Measurements from ENCODE around the gene EYS. TPM values are rescaled to one million over a fixed set of nuclear protein-coding genes. Genes with fewer than 3 reads are reported as not detected.

Gene EYS
- total and polyA plus RNA-seq, 5 donors from 2014 or later = 0.03 to 0.09 (median 0.05) TPM; not detected in 1

GRCh38 chr6:64141680-64142079 lies 1565.3 kb downstream of the EYS start:
- H3K4me3 ChIP-seq (ENCODE audit: low read depth, low read length) = no peak overlapping the region
- Mint-ChIP-seq H3K36me3 (no peaks in the 10 kb centered on the region), H3K27ac (no peak overlapping the region)

DNA sequence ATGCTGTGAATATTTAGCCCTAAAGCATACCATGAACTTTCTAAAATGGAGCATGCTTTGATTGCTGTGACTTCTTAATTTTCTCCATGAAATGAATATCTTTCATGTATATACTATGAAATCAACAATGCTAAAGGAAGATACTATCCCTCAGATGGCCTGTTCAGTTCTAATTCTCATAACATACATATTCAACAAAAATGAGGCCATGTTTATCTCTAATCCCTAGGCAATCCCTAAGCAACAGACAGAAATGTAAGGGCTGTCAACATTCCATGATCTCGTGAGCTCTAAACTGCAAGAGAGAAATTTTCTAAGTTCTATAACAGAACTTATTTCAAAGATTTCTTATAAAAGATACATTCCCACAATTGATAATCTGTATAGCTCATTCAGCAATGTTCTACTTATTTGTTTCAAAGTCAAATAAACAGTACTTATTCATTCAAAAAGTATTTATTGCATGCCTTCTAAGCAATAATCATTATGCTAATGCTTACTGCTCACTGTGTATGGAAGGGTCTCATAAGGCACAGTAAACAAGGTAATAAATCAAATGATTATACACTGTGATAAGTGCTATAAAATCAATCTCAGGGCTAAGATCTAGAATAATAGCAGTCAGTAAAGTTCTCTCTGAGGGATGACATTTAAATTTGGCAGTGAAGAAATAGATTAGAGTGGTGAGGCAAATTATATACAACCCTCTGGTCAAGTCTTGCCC lies 1578.6 kb downstream of the EYS start:
- H3K27me3 Mint-ChIP-seq = no peaks in the 10 kb centered on the region
- Histone ChIP-seq H3K27ac (ENCODE audit: insufficient read depth, low read length, poor library complexity, severe bottlenecking) (no peak overlapping the region), H3K4me1 (ENCODE audit: control insufficient read depth, insufficient read depth, low read length, poor library complexity, severe bottlenecking) (no peaks in the 10 kb centered on the region), H3K36me3 (ENCODE audit: control insufficient read depth, insufficient read depth, low read length) (no peaks in the 10 kb centered on the region), H3K9me3 (ENCODE audit: control insufficient read depth in 2 of 2, low read length in 2 of 2) (no peaks in the 10 kb centered on the region), H3K27me3 (ENCODE audit: control insufficient read depth, insufficient read depth, low read length) (no peaks in the 10 kb centered on the region), H3K4me3 (ENCODE audit: low read depth, low read length) (no peak overlapping the region)
- H3K36me3 Mint-ChIP-seq = no peaks in the 10 kb centered on the region
- ATAC-seq (ENCODE audit: low read depth in 2 of 2) (no peak), DNase-seq (no peak)
- no peaks in the 10 kb centered on the region for H3K4me1 Mint-ChIP-seq
- no peak overlapping the region for H3K4me3 Mint-ChIP-seq
- H3K9me3 Mint-ChIP-seq = peaks cover 3 to 14% (median 8%) of the 10 kb centered on the region in 7 donors
- no peak overlapping the region for H3K27ac Mint-ChIP-seq

More at GRCh38 chr6:64141680-64142079, 1565.3 kb downstream of the EYS start:
- Mint-ChIP-seq H3K4me3 (no peak overlapping the region), H3K9me3 (peaks cover 2 to 15% (median 8%) of the 10 kb centered on the region in 7 donors), H3K27me3 (no peaks in the 10 kb centered on the region), H3K4me1 (no peaks in the 10 kb centered on the region)
- H3K4me1 ChIP-seq (ENCODE audit: control insufficient read depth, insufficient read depth, low read length, poor library complexity, severe bottlenecking) = no peaks in the 10 kb centered on the region
- no peaks in the 10 kb centered on the region for H3K27me3 ChIP-seq (ENCODE audit: control insufficient read depth, insufficient read depth, low read length)
- ATAC-seq (ENCODE audit: low read depth in 2 of 2) (no peak), DNase-seq (no peak)
- no peaks in the 10 kb centered on the region for H3K36me3 ChIP-seq (ENCODE audit: control insufficient read depth, insufficient read depth, low read length)
- H3K9me3 ChIP-seq (ENCODE audit: control insufficient read depth in 2 of 2, low read length in 2 of 2) = no peaks in the 10 kb centered on the region
- H3K27ac ChIP-seq (ENCODE audit: insufficient read depth, low read length, poor library complexity, severe bottlenecking) = no peak overlapping the region

GRCh38 chr6:64123761-64124633 lies 1583.0 kb downstream of the EYS start:
- Mint-ChIP-seq H3K27me3 (no peaks in the 10 kb centered on the region), H3K36me3 (no peaks in the 10 kb centered on the region)
- ATAC-seq (ENCODE audit: low read depth in 2 of 2) = no peak

GRCh38 chr6:64122712-64123375 lies 1584.2 kb downstream of the EYS start:
- H3K36me3 Mint-ChIP-seq = no peaks in the 10 kb centered on the region
- no peaks in the 10 kb centered on the region for H3K9me3 ChIP-seq (ENCODE audit: control insufficient read depth in 2 of 2, low read length in 2 of 2)
- H3K4me3 Mint-ChIP-seq = no peak overlapping the region
- no peak overlapping the region for H3K27ac Mint-ChIP-seq
- no peaks in the 10 kb centered on the region for H3K27me3 Mint-ChIP-seq
- H3K4me1 ChIP-seq (ENCODE audit: control insufficient read depth, insufficient read depth, low read length, poor library complexity, severe bottlenecking) = no peaks in the 10 kb centered on the region
- no peak overlapping the region for H3K27ac ChIP-seq (ENCODE audit: insufficient read depth, low read length, poor library complexity, severe bottlenecking)
- no peak for ATAC-seq (ENCODE audit: low read depth in 2 of 2)
- no peaks in the 10 kb centered on the region for H3K27me3 ChIP-seq (ENCODE audit: control insufficient read depth, insufficient read depth, low read length)
- no peak for DNase-seq
- no peaks in the 10 kb centered on the region for H3K4me1 Mint-ChIP-seq
- H3K36me3 ChIP-seq (ENCODE audit: control insufficient read depth, insufficient read depth, low read length) = no peaks in the 10 kb centered on the region
- H3K9me3 Mint-ChIP-seq = peaks cover 0 to 8% (median 5%) of the 10 kb centered on the region in 7 donors
- H3K4me3 ChIP-seq (ENCODE audit: low read depth, low read length) = no peak overlapping the region

More at GRCh38 chr6:64123761-64124633, 1583.0 kb downstream of the EYS start:
- H3K27ac Mint-ChIP-seq = no peak overlapping the region
- no peak overlapping the region for H3K27ac ChIP-seq (ENCODE audit: insufficient read depth, low read length, poor library complexity, severe bottlenecking)
- no peaks in the 10 kb centered on the region for H3K4me1 ChIP-seq (ENCODE audit: control insufficient read depth, insufficient read depth, low read length, poor library complexity, severe bottlenecking)
- H3K4me3 ChIP-seq (ENCODE audit: low read depth, low read length) = no peak overlapping the region
- no peak overlapping the region for H3K4me3 Mint-ChIP-seq
- DNase-seq = no peak
- H3K36me3 ChIP-seq (ENCODE audit: control insufficient read depth, insufficient read depth, low read length) = no peaks in the 10 kb centered on the region
- H3K9me3 Mint-ChIP-seq = peaks cover 0 to 12% (median 5%) of the 10 kb centered on the region in 7 donors
- no peaks in the 10 kb centered on the region for H3K4me1 Mint-ChIP-seq
- no peaks in the 10 kb centered on the region for H3K27me3 ChIP-seq (ENCODE audit: control insufficient read depth, insufficient read depth, low read length)
- no peaks in the 10 kb centered on the region for H3K9me3 ChIP-seq (ENCODE audit: control insufficient read depth in 2 of 2, low read length in 2 of 2)

GRCh38 chr6:64121011-64121565 lies 1585.9 kb downstream of the EYS start:
- Histone ChIP-seq H3K36me3 (ENCODE audit: control insufficient read depth, insufficient read depth, low read length) (no peaks in the 10 kb centered on the region), H3K27me3 (ENCODE audit: control insufficient read depth, insufficient read depth, low read length) (no peaks in the 10 kb centered on the region), H3K27ac (ENCODE audit: insufficient read depth, low read length, poor library complexity, severe bottlenecking) (no peak overlapping the region), H3K4me1 (ENCODE audit: control insufficient read depth, insufficient read depth, low read length, poor library complexity, severe bottlenecking) (no peaks in the 10 kb centered on the region), H3K4me3 (ENCODE audit: low read depth, low read length) (no peak overlapping the region), H3K9me3 (ENCODE audit: control insufficient read depth in 2 of 2, low read length in 2 of 2) (no peaks in the 10 kb centered on the region)
- ATAC-seq (ENCODE audit: low read depth in 2 of 2) (no peak), DNase-seq (no peak)
- no peaks in the 10 kb centered on the region for H3K36me3 Mint-ChIP-seq
- H3K27ac Mint-ChIP-seq = no peak overlapping the region
- H3K4me3 Mint-ChIP-seq = no peak overlapping the region
- H3K4me1 Mint-ChIP-seq = no peaks in the 10 kb centered on the region
- H3K27me3 Mint-ChIP-seq = no peaks in the 10 kb centered on the region
- H3K9me3 Mint-ChIP-seq = peaks cover 2 to 11% (median 5%) of the 10 kb centered on the region in 7 donors

GRCh38 chr6:64113704-64114103 lies 1593.3 kb downstream of the EYS start:
- H3K36me3 ChIP-seq (ENCODE audit: control insufficient read depth, insufficient read depth, low read length) = no peaks in the 10 kb centered on the region
- Mint-ChIP-seq H3K9me3 (peaks cover 0 to 12% (median 6%) of the 10 kb centered on the region in 7 donors), H3K36me3 (no peaks in the 10 kb centered on the region), H3K27me3 (no peaks in the 10 kb centered on the region), H3K4me3 (no peak overlapping the region), H3K4me1 (no peaks in the 10 kb centered on the region), H3K27ac (no peak overlapping the region)
- H3K4me3 ChIP-seq (ENCODE audit: low read depth, low read length) = no peak overlapping the region
- DNase-seq = no peak
- H3K27ac ChIP-seq (ENCODE audit: insufficient read depth, low read length, poor library complexity, severe bottlenecking) = no peak overlapping the region
- peaks cover 0 to 5% of the 10 kb centered on the region in 2 experiments for H3K9me3 ChIP-seq (ENCODE audit: control insufficient read depth in 2 of 2, low read length in 2 of 2)
- H3K27me3 ChIP-seq (ENCODE audit: control insufficient read depth, insufficient read depth, low read length) = no peaks in the 10 kb centered on the region
- no peaks in the 10 kb centered on the region for H3K4me1 ChIP-seq (ENCODE audit: control insufficient read depth, insufficient read depth, low read length, poor library complexity, severe bottlenecking)
- ATAC-seq (ENCODE audit: low read depth in 2 of 2) = no peak

- H3K4me3 ChIP-seq (ENCODE audit: low read depth, low read length) = no peak overlapping the region
- H3K36me3 ChIP-seq (ENCODE audit: control insufficient read depth, insufficient read depth, low read length) = no peaks in the 10 kb centered on the region
- H3K9me3 ChIP-seq (ENCODE audit: control insufficient read depth in 2 of 2, low read length in 2 of 2) = peaks cover 0 to 2% of the 10 kb centered on the region in 2 experiments
- H3K4me3 Mint-ChIP-seq = no peak overlapping the region
- H3K4me1 ChIP-seq (ENCODE audit: control insufficient read depth, insufficient read depth, low read length, poor library complexity, severe bottlenecking) = no peaks in the 10 kb centered on the region
- H3K27me3 ChIP-seq (ENCODE audit: control insufficient read depth, insufficient read depth, low read length) = no peaks in the 10 kb centered on the region
- H3K4me1 Mint-ChIP-seq = no peaks in the 10 kb centered on the region
- H3K27ac ChIP-seq (ENCODE audit: insufficient read depth, low read length, poor library complexity, severe bottlenecking) = no peak overlapping the region
- H3K27me3 Mint-ChIP-seq = no peaks in the 10 kb centered on the region
- peaks cover 0 to 15% (median 3%) of the 10 kb centered on the region in 7 donors for H3K9me3 Mint-ChIP-seq
- no peaks in the 10 kb centered on the region for H3K36me3 Mint-ChIP-seq
- DNase-seq = no peak
- ATAC-seq (ENCODE audit: low read depth in 2 of 2) = no peak
- no peak overlapping the region for H3K27ac Mint-ChIP-seq
These were observed 1603.0 kb downstream of the EYS start for GRCh38 chr6:64104051-64104450.
